NCI-H2081 (cell line): Measurements from ENCODE around the gene P4HB.
A peak's percentile ranks its signal among the peaks of the same experiment; 100 is the strongest.

Experiments
- DNase-seq, 2 experiments: peaks; one replicate each; lab custom pipeline; 2025; lab: John Stamatoyannopoulos, UW

P4HB gene

DNA sequence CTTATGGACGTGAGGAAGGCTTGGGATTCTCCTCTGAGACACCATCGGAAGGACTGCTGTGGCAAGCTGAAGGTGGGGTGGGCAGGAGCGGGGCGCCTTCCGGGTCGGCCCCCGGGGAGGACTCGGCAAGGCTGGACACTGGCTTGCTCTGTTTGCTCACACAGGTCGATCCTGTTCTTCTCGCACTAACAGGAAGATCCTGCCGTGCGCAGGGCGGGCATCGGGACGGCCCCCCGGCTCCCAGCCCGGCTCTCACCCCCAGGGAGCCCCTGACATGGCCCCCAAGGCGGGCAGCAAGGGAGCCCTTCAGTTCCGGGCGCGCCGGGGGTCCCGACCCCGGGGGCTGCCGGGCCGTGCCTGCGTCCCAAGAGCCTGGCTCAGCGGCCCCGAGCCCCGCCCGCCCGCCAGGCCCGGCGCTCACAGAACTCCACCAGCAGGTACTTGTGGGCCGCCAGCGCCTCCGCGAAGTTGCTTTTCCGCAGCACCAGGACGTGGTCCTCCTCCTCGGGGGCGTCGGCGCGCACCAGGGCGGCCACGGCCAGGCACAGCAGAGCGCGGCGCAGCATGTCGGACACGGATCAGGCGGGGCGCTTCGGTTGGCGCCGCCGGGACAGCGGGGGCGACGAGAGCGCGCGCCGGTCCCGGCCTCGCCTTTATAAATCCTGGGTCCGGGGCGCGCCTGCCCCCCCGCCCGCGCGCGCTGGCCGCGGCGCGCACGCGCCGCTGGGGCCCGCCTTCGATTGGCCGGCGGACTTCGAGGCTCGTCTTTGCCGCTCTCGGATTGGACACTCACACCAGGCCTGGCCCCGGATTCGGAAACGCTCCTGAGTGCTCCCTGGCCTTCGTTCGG lies at the start of gene P4HB:
P4HB (minus strand) TSS at position 630 of the 850 bp plus-strand sequence; CDS start at position 566, 64 bp downstream.
- DNase-seq, result peak in 1 of 2 experiments; percentile 54

DNA sequence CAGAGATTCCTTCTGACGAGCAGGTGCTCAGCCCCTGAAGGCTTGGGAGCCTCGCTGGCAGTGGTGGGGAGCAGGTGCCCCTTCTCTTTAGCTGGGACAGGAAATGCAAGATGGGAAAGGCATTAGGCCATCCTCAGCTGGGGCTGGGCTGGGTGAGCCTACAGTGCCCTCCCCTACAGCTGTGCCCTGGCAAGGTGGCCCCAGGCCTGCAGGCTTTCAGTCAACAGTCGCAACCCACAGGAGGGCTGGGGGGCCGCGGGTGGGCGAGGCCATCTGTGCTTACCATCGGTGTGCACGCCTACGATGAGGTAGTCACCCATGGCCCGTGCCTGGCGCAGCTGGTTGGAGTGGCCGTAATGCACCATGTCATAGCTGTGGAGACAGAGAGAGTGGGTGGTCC lies 48.9 kb upstream of the P4HB start:
- no peak for DNase-seq

DNA sequence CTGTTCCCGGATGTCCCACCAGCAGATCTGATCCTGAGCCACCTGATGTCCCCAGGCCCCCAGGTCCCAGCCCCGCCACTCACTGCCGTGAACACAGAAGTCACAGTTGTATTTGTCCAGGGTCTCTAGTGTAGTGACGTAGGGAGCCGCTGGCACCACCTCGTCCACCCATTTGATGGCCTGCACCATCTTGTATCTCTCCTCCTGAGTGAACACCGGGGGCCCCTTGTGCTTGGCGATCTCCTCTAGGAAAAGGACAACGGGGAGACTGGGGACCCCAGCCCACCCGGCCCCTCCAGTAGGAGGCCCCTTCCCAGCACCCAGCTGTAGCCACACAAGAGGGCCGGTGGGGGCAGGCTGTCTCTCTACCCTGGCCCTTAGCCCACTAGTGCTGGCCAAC lies 48.5 kb upstream of the P4HB start:
- no peak for DNase-seq

DNA sequence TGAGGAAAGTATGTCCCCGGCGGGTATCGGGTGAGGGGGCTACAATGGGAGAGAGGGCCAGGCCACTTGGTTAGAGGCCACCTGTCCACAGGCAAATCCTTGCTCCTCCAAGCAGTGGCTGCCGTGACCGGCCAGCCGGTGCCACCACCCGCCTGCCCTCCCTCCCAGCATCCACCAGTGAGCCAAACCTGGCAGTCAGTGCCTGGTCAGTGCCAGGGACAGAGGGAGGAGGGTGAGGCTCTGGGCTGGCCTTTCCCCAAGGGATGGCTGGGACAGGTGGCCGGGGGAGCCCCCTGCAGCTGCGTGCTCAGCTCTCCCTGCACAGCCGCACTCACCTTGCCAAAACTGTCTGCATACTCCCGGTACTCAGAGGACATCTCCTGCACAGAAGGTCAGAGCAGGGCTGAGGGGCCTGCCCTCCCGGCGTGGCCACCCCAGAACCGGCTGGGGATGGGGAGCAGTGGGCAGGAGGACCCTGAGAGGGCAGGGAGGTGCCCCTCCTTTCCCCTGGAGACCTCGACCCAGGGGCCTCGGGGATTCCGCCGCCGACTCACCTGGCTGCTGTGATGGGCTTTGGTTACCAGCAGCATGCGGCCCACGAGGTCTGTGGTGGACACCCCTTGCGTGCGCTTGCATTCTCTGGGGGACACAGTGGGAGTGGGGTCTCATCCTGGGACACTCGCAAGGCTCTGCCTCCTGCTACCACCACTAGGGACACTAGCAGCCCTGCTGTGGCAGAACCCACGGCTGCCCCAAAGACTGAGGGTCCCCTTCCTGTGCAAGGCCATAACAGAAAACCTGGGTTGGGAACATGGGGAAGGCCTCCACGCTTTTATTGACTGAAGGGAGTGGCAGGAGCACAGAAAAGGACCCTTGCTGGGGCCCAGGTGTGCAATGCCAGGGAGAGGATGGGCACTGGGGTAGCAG lies 47.1 kb upstream of the P4HB start:
- DNase-seq, result no peak

DNA sequence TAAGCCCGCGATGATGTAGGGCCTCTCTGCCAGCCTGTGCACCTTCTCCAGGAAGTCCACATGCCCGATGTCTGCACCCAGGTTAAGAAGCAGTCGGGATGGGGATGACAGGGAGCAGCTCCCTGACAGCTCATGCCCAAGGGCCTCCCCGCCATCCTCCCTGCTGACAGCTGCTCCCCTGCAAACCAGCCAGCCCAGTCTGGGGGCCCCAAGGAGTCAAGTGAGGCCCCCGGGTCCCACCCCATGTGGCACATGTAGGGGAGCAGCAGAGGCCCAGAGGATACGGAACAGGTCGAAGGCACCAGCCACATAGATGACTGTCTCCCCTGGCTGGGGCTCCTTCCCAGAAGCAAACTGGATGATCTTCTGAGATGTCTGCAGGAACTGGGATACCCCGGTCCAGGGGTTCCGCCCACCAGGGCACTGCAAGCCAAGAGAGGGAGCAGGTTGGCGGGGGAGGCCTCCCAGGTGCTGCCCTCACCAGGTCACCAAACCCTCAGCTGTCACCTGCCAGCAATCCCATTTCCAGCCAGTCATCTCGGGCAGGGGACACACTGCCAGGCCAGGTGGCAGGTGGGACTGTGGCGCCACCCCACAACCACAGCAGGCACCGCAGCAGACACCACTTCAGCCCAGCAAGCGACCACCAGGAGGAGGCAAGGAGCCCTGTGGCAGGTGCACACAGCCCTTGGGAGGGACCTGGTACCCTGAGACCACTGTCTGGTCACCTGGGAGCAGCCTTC lies 46.3 kb upstream of the P4HB start:
- DNase-seq, result peak in 1 of 2 experiments; percentile 37

DNA sequence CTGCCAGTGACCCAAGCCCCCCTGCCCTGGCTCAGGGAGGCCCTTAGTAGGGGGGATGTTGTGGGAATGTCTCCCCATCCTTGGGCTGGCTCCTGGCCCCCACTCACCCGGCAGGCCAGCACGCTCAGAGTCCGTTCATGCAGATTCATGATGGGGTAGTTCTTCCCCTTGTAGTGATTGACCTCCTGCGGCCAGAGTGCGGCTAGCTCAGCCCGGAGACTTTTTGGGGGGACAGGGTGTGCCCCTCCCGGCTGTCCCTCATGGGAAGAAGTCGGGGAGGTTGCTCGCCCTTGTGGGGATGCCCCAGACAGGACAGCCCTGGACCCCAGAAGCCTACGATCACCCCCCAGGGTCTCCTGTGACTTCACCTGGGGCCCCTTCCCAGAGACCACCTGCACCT lies 45.7 kb upstream of the P4HB start:
- no peak for DNase-seq

DNA sequence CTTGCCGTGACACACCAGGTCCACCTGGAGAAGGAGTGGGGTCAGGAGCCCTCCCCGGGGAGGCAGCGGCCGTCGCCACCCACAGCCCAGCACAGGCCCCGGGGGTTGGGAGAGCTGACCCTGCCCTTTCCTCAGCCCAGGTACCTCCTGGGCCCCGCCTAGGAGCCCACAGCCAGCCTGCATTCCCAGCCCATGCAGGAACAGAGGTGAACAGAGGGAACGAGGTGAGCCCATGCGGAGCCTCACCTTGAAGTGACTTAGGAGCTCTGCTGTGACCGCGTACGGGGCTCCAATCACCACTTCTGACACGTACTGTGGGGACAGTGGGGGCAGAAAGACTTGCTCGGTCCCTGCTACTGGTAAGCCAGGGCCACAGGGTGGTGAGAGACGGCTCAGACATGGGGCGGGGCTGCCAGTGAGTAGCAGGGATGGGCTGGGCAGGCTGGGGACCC lies 45.1 kb upstream of the P4HB start:
- DNase-seq, result no peak

DNA sequence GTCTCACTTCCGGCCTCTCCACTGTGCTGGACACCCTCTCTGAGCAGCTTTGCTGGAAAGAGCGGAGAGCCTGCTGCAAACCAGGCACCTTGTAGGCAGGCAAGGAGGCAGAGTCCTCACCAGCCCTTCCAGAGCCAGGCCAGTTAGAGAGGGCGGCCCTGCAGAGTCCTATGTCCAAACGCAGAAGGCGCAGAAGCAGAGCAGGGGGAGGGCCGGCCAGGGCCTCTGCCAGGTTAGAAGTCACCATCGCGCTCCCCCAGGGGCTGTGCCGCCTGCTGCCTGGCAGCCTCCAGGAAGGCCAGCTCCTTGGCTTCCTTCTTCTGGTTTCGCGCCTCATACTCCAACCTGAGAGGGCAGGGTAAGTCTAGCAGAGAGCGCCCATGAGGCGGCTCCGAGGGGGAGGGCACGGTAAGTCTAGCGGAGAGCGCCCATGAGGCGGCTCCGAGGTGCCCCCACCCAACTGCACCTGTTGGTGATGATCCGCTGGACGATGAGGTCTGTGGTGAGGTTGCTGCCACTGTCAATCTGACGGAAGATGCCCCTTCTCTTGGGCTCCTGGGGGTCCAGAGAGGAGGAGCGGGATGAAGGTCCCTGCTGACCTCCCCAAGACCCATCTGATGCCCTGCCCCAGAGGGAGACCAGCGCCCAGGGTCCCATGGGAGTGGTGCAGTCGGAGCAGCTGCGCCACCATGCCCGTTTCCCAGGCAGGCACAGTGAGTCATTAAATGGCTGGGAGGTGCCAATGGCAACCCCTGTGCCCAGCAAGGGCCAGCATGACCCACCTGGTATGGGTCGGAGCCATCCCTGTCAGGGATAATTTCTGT lies 44.5 kb upstream of the P4HB start:
- no peak for DNase-seq

DNA sequence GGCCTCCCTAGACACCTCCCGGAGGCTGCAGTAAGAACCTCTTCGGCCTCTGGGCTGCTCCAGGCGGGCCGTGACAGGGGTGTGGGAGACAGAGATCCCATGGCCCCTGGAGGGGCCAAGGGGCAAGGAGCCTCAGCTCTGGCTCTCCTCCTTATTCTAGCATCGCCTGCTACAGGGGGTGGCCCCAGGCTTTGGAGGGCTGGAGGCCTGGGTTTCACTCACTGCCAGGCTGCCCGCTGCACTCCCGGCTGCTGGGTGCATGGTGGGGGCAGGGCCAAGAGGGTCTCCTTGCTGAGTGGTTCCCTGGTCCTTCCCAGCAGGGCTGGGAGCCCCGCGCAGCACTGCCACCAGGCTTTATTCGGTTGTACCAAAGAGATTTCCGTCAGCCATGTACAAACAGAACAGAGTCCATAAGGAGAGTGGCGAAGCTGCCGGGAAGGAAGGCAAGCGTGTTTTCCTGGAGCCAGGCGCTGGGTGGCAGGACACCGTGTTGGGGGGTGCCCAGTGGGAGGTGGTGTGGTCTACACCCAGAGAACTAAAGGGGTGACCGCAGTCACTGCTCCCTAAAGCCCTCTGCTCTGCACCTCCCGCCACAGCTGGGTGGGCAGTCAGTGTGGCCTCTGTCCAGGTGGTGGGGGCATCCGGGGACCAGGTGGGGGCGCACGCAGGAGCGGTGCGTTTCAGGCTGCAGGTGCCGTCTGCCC lies 43.7 kb upstream of the P4HB start:
- no peak for DNase-seq

DNA sequence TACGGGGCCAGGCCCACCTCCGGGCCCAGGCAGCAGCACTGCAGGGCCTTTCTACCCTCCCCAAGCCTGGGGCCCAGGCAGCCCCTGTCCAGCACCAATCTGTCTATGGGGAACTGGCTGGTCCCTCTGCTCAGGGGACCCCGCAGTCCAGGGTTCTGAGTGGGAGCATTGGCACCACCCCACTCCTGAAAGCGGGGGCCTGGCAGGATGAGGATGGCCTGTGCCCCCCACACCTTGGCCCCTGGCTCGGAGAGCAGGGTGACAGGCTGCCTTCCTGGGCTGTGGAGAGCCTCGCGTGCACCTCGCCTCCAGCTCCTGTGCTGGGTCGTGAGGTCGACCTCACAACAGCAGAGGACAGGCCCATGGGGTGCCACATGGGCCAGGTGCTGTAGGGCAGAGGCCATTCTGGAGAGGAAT lies 43.1 kb upstream of the P4HB start:
- DNase-seq, result no peak

DNA sequence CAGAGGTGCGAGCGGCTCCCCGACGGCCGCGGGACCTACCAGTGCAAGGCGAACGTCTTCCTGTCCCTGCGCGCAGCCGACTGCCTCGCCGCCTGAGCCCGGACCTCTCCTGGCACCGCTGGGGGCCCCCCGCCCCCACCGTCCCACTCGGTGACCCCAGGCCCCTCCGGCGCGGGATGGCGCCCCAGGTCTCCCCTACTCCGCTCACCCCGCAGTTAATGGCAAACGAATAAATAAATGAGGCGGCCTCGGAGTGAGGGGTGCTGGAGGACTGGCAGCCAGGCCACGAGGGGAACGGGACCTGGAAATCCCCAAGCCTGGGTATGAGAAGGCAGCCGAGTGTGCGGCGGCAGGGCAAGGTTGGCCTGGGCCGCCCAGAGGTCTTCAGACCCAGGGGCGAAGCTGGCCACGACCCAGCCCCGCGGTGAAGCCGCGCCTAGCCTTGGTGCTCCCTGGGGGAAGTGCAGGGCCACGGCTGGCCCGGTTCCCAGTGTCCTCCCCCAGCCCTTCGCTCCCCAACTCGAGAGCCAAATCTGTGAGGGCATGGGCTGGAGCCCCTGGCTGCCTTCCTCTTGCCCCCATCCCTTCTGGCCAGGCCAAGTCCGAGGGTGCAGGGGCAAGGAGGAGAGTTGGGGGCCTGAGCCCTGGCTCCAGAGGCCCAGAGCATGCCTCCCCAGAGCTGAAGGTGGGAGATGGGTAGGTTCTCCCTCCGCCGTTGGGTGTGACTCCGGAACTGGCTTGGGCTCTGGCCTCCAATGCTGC lies 42.5 kb upstream of the P4HB start:
- no peak for DNase-seq

DNA sequence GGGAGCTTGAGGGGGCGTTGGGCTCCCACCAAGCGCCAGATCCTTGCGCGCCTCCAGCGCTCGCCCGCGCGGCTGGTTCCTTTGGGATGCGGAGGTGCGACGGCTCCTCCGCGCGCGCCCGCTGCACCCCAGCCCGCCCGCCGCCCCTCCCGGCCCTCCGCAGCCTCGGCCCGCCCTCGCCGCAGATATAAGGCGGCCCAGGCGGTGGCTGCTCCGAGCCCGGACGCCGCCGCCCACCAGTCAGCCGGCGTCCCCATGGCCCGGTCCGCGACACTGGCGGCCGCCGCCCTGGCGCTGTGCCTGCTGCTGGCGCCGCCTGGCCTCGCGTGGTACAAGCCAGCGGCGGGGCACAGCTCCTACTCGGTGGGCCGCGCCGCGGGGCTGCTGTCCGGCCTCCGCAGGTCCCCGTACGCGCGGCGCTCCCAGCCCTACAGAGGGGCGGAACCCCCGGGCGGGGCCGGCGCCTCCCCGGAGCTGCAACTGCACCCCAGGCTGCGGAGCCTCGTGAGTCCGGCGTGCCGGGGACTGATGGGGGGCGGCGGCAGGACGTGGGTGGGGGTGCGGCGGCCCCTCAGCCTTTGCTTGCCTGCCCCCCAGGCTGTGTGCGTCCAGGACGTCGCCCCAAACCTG lies 41.8 kb upstream of the P4HB start, which contains the start of gene NPB:
NPB (plus strand) TSS at position 216 of the 630 bp plus-strand sequence; CDS start at position 256, 40 bp downstream.
- DNase-seq, result peak in 1 of 2 experiments; percentile 61

DNA sequence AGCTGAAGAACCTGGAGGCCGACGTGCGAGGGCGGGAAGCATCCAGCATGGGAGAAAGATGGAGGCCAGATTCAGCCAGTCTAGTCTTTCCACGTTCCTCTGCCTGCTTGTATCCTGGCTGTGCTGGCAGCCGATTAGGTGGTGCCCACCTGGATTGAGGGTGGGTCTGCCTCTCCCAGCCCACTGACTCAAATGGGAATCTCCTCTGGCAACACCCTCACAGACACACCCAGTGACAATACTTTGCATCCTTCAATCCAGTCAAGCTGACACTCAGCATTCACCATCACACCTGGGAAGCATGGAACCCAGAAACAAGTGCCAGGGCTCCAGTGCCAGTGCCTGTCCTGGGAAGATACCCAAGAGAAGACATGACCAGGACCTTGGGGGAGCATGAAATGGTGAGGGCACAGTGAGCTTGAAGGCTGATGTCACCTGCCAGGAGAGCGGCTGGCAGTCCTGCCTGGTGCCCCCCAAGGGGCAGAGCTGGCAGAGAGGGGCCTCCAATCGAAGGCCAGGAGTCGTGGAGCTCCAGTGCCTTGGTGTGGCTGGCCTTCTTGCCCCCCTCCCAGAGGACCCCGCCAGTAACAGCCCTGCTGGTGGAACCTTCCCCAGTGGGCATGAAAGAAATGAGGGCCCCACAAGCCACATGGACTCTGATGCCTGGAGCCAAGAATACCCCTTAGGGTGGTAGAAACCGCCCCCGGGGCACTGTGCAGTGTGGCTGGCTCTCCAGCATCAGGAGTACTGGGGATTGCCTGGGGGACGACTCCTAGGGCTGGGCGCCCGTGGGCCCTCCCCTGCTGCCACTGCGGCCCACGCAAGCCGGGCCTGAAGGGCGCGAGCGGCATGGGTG lies 41.1 kb upstream of the P4HB start:
- no peak for DNase-seq

DNA sequence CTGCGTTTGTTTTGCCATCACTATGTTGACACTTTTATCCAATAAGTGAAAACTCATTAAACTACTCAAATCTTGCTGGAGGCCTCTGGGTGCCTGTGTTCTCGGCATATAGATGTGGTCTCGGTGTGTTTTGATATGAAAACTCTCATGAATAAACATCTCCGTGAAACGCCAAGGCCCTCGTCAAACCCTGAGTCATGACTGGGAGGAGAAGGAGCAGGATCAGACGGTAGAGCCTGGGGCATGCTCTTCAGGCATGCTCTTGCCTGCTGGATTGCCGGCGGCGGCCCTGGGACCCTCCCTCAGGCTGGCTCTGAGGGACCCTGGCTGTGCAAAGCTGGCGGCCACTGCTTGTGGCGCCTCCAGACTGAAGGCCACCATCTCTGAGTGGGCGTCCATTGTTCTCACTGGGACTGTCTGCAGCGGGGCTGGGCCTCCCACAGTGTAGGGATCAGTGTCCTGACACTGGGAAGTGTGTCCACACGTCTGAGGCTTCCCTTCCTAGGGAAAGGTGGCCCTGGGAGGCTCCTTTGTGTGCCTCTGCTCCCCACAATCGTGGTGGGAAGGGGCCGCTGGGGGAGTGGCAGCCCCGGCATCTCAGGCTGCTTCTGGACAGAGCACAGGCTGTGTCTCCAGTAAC lies 40.0 kb upstream of the P4HB start:
- DNase-seq, result no peak

DNA sequence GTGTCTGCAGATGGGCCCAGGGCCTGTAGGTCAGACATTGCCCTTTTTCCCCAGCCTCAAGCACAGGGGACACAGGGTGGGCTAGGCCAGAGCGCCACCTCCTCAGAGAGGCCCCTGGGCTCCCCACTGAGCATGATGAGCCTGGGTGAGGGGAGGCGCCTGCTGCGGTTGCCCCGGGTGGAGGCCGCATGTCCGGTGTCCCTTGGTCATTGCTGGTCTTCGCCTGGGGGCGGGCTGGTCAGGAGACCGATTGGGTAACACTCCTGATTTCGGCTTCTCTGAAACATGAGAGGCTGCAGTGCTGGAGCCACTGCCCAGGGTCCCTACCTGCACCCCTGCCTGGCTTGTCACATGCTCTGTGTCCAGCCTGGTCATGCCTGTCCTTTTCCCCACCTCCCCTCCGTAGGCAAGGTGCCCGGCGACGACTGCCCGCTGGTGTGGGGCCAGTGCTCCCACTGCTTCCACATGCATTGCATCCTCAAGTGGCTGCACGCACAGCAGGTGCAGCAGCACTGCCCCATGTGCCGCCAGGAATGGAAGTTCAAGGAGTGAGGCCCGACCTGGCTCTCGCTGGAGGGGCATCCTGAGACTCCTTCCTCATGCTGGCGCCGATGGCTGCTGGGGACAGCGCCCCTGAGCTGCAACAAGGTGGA lies 39.3 kb upstream of the P4HB start:
- DNase-seq, result no peak

DNA sequence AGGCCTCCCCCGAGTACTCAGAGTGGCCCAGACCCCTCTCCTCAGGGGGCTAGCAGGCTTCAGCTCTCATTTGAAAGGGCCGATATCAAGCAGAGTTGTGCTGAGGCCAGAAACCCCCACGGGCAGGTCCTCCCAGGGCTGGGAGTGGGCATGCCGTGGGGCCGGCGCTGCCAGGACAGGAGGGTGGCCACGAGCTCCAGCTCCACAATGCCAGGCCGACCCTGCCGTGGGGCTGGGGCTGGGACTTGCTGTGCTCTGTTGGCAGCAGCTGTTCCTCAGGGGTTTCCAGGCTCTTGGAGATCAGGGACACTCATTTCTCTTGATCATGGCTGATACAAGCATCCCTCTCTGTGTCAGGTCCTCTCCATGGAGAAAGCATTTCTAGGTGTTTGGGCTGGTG lies 38.5 kb upstream of the P4HB start:
- no peak for DNase-seq
